ENCODE measurements around the gene BRD1. TPM values are rescaled to one million over a fixed set of nuclear protein-coding genes. Genes with fewer than 3 reads are reported as not detected.

Gene BRD1
- total and polyA plus RNA-seq, 2 donors = 18.2 to 43.6 TPM

DNA sequence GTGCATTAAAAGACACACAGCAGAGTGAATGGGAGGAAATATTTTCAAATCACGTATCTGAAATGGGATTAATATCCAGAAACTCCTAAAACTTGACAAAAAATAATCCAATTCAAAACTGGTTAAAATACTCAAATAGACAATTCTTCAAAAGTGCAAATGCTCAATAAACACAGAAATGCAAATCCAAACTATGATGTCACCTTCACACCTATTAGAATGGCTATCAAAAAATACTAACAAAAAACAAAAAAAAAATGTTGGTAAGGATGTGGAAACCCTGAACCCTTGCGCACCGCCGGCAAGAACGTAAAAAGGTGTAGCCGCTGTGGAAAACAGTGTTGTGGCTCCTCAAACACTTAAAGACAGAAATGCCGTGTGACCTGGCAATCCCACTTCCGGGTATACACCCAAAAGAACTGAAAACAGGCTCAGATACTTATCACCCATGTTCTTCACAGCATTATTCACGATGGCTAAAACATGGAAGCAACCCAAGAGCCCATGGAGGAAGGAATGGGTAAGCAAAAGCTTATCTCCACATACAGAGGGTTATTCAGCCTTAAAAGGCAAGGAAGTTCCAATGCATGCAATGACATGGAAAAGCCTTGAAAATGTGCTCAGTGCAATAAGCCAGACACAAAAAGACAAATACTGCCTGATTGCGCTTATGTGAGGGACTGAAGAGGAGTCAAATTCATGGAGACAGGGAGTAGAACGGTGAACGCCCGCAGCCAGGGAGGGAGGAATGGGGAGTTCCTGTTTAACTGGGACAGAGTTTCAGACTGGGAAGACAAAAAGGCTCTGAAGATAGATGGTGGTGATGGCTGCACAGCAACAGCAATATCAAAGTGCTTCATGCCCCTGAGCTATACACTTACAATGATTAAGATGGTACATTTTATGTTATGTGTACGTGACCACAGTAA, 19.6 kb downstream of the BRD1 start:
- peak overlapping the region in 1 of 2 donors; percentile 36 for H3K27ac ChIP-seq (ENCODE audit: low read depth in 1 of 2, low read length in 1 of 2)
- peaks cover 7% of the 10 kb centered on the region in 2 donors for H3K4me1 ChIP-seq (ENCODE audit: control insufficient read depth in 2 of 2, insufficient read depth in 2 of 2, low read length in 2 of 2)
- H3K4me3 ChIP-seq (ENCODE audit: low read length in 2 of 2) = no peak overlapping the region
- H3K27me3 ChIP-seq (ENCODE audit: control insufficient read depth in 2 of 2, insufficient read depth in 1 of 2, low read length in 1 of 2) = no peaks in the 10 kb centered on the region
- H3K36me3 ChIP-seq (ENCODE audit: control insufficient read depth in 2 of 2, insufficient read depth in 2 of 2, low read length in 1 of 2) = peaks cover 23 to 28% of the 10 kb centered on the region in 2 donors
- H3K9me3 ChIP-seq (ENCODE audit: control insufficient read depth in 2 of 2, insufficient read depth in 1 of 2, low read length in 1 of 2) = no peaks in the 10 kb centered on the region
- WGBS = 46% methylated on average over 14 of the region's 14 CpGs
- no peak for DNase-seq (ENCODE audit: low read depth in 6 of 9, low spot score in 9 of 9)

DNA sequence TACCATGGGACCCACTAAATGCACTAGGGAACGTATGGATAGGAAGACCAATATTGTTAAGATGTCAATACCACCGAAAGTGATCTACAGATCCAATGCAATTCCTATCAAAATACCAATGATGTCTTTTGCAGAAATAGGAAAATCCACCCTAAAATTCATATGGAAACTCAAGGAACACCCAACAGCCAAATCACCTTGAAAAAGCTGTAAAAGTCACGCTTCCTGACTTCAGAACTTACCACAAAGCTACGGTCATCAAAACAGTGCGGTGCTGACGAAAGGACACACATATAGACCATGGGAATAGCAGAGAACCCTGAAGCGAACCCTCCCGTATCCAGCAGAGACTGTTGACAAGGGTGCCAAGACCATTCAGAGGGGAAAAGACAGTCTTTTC, 20.5 kb downstream of the BRD1 start:
- 98% methylated on average over 8 of the region's 8 CpGs for WGBS
- Histone ChIP-seq H3K27me3 (ENCODE audit: control insufficient read depth in 2 of 2, insufficient read depth in 1 of 2, low read length in 1 of 2) (no peaks in the 10 kb centered on the region), H3K27ac (ENCODE audit: low read depth in 1 of 2, low read length in 1 of 2) (no peak overlapping the region), H3K36me3 (ENCODE audit: control insufficient read depth in 2 of 2, insufficient read depth in 2 of 2, low read length in 1 of 2) (peaks cover 21 to 27% of the 10 kb centered on the region in 2 donors), H3K4me3 (ENCODE audit: low read length in 2 of 2) (no peak overlapping the region), H3K4me1 (ENCODE audit: control insufficient read depth in 2 of 2, insufficient read depth in 2 of 2, low read length in 2 of 2) (peaks cover 7% of the 10 kb centered on the region in 2 donors), H3K9me3 (ENCODE audit: control insufficient read depth in 2 of 2, insufficient read depth in 1 of 2, low read length in 1 of 2) (no peaks in the 10 kb centered on the region)
- DNase-seq (ENCODE audit: low read depth in 6 of 9, low spot score in 9 of 9) = no peak

DNA sequence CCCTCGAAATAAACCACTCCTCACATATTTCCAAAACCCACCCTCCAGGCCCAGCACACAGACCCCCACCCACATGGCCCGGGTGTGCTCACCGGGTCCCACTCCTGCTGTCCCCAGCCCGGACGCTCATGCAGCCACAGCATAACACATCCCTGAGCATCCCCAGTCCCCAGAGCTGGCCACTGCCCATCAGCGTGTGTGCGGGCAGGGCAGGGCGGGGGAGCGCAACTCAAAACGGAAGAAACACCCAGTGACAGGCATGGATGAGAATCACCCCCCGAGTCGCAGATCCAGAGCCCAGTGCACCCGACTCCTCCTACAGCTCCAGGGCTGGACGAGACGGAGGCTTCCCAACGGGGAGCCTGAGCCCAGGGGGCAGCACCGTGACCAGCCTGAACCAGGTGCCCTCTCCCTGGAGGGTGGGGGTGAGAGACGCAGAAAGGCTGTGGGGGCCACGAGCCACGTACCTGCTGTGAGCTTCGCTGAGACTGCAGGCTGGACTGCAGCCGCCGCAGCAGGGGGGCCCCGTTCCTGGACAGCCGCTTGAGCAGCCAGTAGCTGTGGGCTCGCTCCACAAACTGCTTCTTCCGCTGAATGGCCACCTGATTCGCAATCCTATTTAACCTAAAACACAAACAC, 23.8 kb downstream of the BRD1 start:
- Histone ChIP-seq H3K27me3 (ENCODE audit: control insufficient read depth in 2 of 2, insufficient read depth in 1 of 2, low read length in 1 of 2) (no peaks in the 10 kb centered on the region), H3K9me3 (ENCODE audit: control insufficient read depth in 2 of 2, insufficient read depth in 1 of 2, low read length in 1 of 2) (no peaks in the 10 kb centered on the region), H3K4me3 (ENCODE audit: low read length in 2 of 2) (no peak overlapping the region), H3K27ac (ENCODE audit: low read depth in 1 of 2, low read length in 1 of 2) (no peak overlapping the region), H3K36me3 (ENCODE audit: control insufficient read depth in 2 of 2, insufficient read depth in 2 of 2, low read length in 1 of 2) (peaks cover 39 to 52% of the 10 kb centered on the region in 2 donors), H3K4me1 (ENCODE audit: control insufficient read depth in 2 of 2, insufficient read depth in 2 of 2, low read length in 2 of 2) (peaks cover 4 to 11% of the 10 kb centered on the region in 2 donors)
- WGBS = 96% methylated on average over 28 of the region's 28 CpGs
- DNase-seq (ENCODE audit: low read depth in 6 of 9, low spot score in 9 of 9) = no peak

DNA sequence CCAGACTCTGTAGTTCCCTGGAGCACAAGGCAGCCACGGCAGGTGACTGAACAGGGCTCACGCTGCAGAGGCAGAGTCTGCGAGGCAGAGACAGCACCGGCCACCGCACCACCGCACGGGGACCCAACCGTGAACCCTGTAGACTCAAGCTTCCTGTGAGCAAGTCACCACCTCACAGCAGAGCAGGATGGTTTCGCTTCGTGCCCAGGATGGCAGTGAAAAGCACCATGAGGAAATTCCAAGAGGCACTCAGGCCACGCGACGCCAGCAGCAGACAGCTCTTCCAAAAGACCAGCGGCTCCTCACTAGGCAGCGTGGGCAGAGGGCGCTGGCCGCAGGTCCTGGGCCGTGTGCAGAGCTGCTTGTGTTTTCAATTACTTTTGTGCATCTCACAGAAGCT, 24.5 kb downstream of the BRD1 start:
- Histone ChIP-seq H3K4me1 (ENCODE audit: control insufficient read depth in 2 of 2, insufficient read depth in 2 of 2, low read length in 2 of 2) (peaks cover 4 to 8% of the 10 kb centered on the region in 2 donors), H3K36me3 (ENCODE audit: control insufficient read depth in 2 of 2, insufficient read depth in 2 of 2, low read length in 1 of 2) (peaks cover 46 to 59% of the 10 kb centered on the region in 2 donors), H3K9me3 (ENCODE audit: control insufficient read depth in 2 of 2, insufficient read depth in 1 of 2, low read length in 1 of 2) (no peaks in the 10 kb centered on the region), H3K27me3 (ENCODE audit: control insufficient read depth in 2 of 2, insufficient read depth in 1 of 2, low read length in 1 of 2) (no peaks in the 10 kb centered on the region), H3K4me3 (ENCODE audit: low read length in 2 of 2) (no peak overlapping the region), H3K27ac (ENCODE audit: low read depth in 1 of 2, low read length in 1 of 2) (no peak overlapping the region)
- DNase-seq (ENCODE audit: low read depth in 6 of 9, low spot score in 9 of 9) = no peak
- WGBS = 96% methylated on average over 18 of the region's 18 CpGs

DNA sequence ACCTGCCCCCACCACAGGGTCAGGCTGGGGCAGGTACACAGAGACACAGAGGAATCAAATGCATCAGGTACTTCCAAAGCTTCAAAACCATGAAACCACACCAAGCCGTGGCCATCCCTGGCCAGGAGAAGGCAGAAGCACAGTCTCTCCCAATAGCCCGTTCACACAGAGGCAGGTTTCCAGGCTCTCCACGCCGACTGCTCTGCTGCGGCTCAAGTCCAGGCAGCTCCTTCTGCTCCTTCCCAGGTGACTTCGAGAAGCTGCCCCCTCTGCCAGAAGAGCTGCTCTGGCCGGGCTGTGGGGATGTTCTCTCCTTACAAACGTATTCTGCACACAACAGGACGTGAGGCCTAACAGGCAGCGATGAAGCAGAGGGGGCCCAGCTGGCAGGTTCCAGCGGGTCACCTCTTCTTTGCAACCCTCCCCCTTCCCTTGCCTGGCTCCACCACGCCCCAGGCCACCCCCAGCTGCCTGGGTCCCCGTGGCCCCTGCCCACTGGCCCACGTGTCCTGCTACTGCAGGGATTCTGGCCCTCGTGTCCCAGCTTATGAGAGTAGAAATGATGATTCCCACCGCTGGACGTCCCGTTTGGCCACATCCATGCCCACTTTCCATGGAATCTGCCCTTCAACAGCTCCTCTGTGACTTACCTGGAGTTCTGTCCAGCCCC, 26.1 kb downstream of the BRD1 start:
- H3K27ac ChIP-seq (ENCODE audit: low read depth in 1 of 2, low read length in 1 of 2) = peak overlapping the region in 1 of 2 donors; percentile 38

DNA sequence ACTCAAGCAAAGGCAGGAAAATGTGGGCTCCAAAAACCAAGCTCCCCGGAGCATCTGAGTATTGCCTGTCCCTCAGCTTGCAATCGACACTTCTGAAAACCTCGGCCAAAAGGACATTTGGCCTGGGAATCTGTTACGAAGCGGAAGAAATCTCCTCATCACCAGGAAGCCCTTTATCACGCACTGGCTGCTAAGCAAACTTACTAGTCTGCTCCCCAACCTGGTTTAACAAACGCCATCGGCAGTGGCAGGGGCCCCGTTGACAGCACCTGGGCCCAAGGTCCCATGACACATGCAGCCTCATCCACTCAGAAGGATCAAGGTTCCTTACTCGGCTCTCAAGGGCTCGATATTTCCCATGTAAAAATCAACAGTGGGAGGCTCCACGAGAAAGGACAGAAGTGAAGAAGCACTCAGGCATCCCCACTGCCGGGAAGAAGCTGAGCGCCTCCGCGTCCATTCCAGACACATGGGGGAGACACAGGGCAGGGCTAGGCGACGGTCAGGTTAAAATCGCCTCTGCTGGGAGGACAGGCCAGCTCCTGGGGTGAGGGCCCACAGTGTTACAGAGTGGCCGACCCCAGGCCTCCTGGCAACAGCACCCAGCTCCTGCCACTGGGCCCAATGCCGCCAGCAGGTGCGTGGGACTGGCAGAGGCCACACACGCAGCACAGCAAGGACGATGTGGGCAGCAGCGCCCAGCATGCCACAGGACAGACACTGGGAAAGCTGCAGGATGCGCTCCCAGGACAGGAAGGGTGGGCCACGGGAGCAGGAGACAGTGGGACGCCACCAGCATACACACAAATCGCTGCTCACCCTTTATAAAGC, 27.1 kb downstream of the BRD1 start:
- WGBS = 95% methylated on average over 29 of the region's 29 CpGs
- Histone ChIP-seq H3K27me3 (ENCODE audit: control insufficient read depth in 2 of 2, insufficient read depth in 1 of 2, low read length in 1 of 2) (no peaks in the 10 kb centered on the region), H3K4me3 (ENCODE audit: low read length in 2 of 2) (no peak overlapping the region), H3K4me1 (ENCODE audit: control insufficient read depth in 2 of 2, insufficient read depth in 2 of 2, low read length in 2 of 2) (peaks cover 2 to 4% of the 10 kb centered on the region in 2 donors), H3K36me3 (ENCODE audit: control insufficient read depth in 2 of 2, insufficient read depth in 2 of 2, low read length in 1 of 2) (peaks cover 65 to 84% of the 10 kb centered on the region in 2 donors), H3K27ac (ENCODE audit: low read depth in 1 of 2, low read length in 1 of 2) (no peak overlapping the region), H3K9me3 (ENCODE audit: control insufficient read depth in 2 of 2, insufficient read depth in 1 of 2, low read length in 1 of 2) (peaks cover 0 to 4% of the 10 kb centered on the region in 2 donors)
- no peak for DNase-seq (ENCODE audit: low read depth in 6 of 9, low spot score in 9 of 9)

More for the DNA sequence above, 26.1 kb downstream of the BRD1 start:
- Histone ChIP-seq H3K27me3 (ENCODE audit: control insufficient read depth in 2 of 2, insufficient read depth in 1 of 2, low read length in 1 of 2) (no peaks in the 10 kb centered on the region), H3K9me3 (ENCODE audit: control insufficient read depth in 2 of 2, insufficient read depth in 1 of 2, low read length in 1 of 2) (peaks cover 0 to 3% of the 10 kb centered on the region in 2 donors), H3K4me1 (ENCODE audit: control insufficient read depth in 2 of 2, insufficient read depth in 2 of 2, low read length in 2 of 2) (peaks cover 4% of the 10 kb centered on the region in 2 donors), H3K36me3 (ENCODE audit: control insufficient read depth in 2 of 2, insufficient read depth in 2 of 2, low read length in 1 of 2) (peaks cover 60 to 75% of the 10 kb centered on the region in 2 donors), H3K4me3 (ENCODE audit: low read length in 2 of 2) (no peak overlapping the region)
- no peak for DNase-seq (ENCODE audit: low read depth in 6 of 9, low spot score in 9 of 9)
- 95% methylated on average over 18 of the region's 18 CpGs for WGBS

DNA sequence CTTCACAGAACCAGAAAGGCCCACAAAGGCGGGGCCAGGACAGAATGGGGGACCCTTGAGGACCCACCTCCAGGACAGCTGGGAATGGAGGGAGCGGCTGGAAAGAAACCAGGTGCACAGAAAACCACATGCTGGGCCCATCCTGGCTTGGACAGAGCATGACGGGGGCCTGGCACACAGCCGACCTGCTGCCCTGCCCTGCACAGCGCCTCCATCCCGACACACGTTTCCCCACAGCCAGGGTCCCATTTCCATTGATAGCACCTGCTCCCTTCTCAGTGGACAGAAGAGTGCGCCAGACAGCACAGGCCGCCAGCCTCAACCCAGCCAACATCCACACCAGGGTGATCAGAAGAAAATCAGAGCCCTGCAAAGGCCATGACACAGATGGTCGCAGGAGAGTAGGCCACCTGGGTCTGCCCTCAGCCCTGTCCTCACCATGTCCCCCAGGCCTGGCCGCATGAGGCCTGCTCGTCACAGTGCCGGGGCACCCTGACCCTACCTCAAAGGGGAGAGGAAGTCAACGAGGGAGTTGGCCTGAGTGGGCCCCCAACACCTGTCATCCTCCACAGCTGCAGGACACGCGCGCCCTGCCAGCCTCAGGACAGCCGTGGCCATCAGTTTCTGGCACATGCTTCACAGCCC, 28.1 kb downstream of the BRD1 start:
- Histone ChIP-seq H3K36me3 (ENCODE audit: control insufficient read depth in 2 of 2, insufficient read depth in 2 of 2, low read length in 1 of 2) (peaks cover 69 to 90% of the 10 kb centered on the region in 2 donors), H3K27ac (ENCODE audit: low read depth in 1 of 2, low read length in 1 of 2) (no peak overlapping the region), H3K27me3 (ENCODE audit: control insufficient read depth in 2 of 2, insufficient read depth in 1 of 2, low read length in 1 of 2) (no peaks in the 10 kb centered on the region), H3K4me3 (ENCODE audit: low read length in 2 of 2) (no peak overlapping the region), H3K9me3 (ENCODE audit: control insufficient read depth in 2 of 2, insufficient read depth in 1 of 2, low read length in 1 of 2) (peaks cover 0 to 4% of the 10 kb centered on the region in 2 donors), H3K4me1 (ENCODE audit: control insufficient read depth in 2 of 2, insufficient read depth in 2 of 2, low read length in 2 of 2) (peaks cover 4 to 9% of the 10 kb centered on the region in 2 donors)
- no peak for DNase-seq (ENCODE audit: low read depth in 6 of 9, low spot score in 9 of 9)
- 96% methylated on average over 18 of the region's 18 CpGs for WGBS

DNA sequence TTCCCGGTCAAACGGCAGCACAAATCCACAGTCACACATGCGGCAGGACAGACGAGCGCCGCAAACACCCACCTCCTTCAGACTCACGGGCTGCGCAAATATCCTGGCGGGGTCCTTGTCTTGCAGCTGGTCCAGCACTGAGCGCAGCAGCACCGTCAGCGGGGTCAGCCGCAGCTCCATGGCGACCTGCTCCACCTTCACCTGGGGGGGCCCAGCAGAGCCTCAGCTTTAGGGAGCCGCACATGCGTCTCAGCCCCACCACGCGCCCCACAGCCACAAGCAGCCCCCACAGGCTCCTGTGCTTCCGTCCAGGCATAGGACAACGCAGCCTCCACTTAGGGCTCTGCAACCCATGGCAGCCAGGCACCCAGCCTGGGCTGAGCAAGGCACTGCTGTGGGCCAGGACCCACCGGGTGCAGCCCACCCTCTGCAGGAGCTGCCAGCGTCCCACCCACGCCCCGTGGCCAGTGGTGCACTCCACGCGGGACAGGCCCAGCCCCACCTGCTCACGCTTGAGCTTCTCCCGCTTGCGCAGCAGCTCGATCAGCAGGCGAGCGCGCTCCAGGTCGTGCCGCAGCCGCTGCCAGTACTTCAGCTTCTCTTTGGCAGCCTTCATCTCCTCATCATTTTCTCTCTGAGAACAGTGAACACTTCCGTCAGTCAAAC, 29.1 kb downstream of the BRD1 start:
- peaks cover 4 to 15% of the 10 kb centered on the region in 2 donors for H3K4me1 ChIP-seq (ENCODE audit: control insufficient read depth in 2 of 2, insufficient read depth in 2 of 2, low read length in 2 of 2)
- no peaks in the 10 kb centered on the region for H3K27me3 ChIP-seq (ENCODE audit: control insufficient read depth in 2 of 2, insufficient read depth in 1 of 2, low read length in 1 of 2)
- peaks cover 73 to 92% of the 10 kb centered on the region in 2 donors for H3K36me3 ChIP-seq (ENCODE audit: control insufficient read depth in 2 of 2, insufficient read depth in 2 of 2, low read length in 1 of 2)
- WGBS = 98% methylated on average over 37 of the region's 37 CpGs
- no peak overlapping the region for H3K4me3 ChIP-seq (ENCODE audit: low read length in 2 of 2)
- no peak for DNase-seq (ENCODE audit: low read depth in 6 of 9, low spot score in 9 of 9)
- H3K9me3 ChIP-seq (ENCODE audit: control insufficient read depth in 2 of 2, insufficient read depth in 1 of 2, low read length in 1 of 2) = peaks cover 0 to 4% of the 10 kb centered on the region in 2 donors
- H3K27ac ChIP-seq (ENCODE audit: low read depth in 1 of 2, low read length in 1 of 2) = no peak overlapping the region

Data from thymus (tissue), 11 donors.